Astrocyte of the hippocampus (primary cell): Measurements from ENCODE around the gene SSRP1.
"Not testable (repeated sequence)": the region's sequence is repeated elsewhere in the genome, so short reads cannot be mapped to it uniquely, and the experiment has no call there.

Experiments used
- DNase-seq: peaks from one replicate; pipeline ENCODE4 v3.0.0; 2011; ENCODE audit warnings: low read depth, low spot score

The SSRP1 gene, protein sequence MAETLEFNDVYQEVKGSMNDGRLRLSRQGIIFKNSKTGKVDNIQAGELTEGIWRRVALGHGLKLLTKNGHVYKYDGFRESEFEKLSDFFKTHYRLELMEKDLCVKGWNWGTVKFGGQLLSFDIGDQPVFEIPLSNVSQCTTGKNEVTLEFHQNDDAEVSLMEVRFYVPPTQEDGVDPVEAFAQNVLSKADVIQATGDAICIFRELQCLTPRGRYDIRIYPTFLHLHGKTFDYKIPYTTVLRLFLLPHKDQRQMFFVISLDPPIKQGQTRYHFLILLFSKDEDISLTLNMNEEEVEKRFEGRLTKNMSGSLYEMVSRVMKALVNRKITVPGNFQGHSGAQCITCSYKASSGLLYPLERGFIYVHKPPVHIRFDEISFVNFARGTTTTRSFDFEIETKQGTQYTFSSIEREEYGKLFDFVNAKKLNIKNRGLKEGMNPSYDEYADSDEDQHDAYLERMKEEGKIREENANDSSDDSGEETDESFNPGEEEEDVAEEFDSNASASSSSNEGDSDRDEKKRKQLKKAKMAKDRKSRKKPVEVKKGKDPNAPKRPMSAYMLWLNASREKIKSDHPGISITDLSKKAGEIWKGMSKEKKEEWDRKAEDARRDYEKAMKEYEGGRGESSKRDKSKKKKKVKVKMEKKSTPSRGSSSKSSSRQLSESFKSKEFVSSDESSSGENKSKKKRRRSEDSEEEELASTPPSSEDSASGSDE

DNA sequence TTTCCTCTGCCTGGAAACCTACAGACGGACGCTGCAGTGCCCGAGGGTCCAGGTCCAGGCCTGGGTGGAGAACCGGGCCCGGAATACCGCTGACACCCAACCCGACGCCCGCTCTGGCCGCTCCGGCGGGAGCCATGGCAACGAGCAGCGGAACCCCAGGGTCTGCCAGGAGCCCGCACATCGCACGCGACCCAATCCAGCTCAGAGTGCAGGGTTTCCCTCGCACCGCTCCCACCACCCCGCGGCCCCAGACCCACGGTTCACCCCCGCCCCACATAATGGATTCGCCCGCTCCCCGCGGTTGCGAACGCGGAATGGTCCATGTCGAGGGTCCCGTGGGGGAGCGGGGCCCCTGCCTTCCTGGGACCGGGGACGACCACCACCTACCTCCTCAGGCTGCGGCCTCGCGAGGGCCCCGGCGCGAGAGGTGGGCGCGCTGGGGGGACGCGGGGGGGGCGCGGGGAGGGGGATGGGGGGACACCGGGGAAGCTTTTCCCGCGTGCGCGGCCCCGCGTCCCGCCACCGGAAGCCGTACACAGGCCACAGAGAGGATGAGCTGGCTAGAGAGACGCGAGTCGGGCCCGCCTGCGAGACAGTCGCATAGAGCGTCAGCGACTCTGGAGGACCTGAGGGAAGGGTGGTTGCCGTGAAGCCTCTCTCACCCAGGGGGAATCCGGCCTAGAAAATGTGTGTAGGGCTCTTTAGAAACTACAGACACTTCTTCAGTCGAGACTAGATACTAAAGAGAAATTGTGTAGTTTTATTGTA, at the start of gene SSRP1:
Gene SSRP1, minus strand, starts transcription at position 550 of the 768 bp plus-strand sequence. CDS start 771 bp downstream, outside the sequence.
- peak; percentile 93 for DNase-seq

DNA sequence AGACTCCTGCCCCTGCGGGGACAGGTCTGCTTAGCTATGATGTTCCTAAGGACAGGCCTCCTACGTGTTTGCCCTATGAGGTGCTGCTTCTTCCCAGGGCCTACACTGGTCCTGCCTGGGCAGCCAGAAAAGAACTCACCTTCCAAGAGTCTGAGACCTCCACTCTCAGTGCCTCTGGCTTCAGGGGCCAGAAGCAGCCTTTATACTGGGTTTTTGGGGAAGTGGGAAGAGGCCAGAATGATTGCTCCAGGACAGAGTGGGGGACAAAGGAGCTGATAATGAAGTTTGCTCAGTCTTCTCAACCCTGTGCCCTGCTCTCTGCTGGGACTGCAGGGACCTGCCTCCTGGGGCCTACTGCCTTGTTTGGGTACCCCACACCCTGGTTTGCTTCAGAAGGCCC, 45.3 kb upstream of the SSRP1 start, which contains the start of gene PRG3:
Gene PRG3, minus strand, starts transcription at position 176 of the 400 bp plus-strand sequence. CDS start 442 bp downstream, outside the sequence.
- DNase-seq: no peak

DNA sequence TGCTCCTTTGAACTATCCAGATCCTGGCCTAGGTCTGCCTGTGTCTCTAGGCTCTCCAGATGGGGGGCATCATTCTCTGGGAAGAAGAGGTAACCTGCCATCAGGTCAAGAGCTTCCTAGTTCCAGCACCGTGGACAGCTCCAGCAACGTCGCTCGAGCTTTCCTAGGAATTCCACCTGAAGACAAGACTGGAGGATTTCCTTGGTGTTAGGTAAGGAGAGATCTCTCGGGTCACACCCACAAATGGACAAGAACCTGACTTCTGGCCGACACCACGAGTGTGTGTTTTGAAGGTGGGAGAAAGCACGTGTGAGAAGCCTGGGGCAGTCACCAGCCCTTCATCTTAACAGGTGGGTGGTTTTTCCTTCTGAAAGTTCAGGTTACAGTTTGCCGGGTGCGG, 44.0 kb upstream of the SSRP1 start:
- DNase-seq: peak; percentile 56

DNA sequence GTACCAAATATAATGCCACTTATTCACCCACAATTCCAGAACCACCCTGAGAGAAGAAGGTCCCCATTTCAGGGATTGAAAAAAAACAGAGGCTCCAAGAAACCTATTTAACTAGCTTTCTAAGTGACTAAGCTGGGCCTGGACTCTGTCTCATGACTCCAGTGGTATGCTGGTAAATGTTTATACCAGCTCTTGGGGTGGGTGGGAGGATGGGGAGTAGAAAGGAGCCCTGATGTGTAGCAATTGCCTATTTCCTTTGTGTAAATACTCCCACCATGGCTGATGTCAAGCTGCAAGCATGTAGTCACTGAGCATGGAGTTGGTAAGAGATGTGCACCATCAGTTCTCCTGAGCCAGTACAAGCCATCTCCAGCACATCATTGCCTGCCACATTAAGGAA, 42.5 kb upstream of the SSRP1 start:
- DNase-seq: no peak

DNA sequence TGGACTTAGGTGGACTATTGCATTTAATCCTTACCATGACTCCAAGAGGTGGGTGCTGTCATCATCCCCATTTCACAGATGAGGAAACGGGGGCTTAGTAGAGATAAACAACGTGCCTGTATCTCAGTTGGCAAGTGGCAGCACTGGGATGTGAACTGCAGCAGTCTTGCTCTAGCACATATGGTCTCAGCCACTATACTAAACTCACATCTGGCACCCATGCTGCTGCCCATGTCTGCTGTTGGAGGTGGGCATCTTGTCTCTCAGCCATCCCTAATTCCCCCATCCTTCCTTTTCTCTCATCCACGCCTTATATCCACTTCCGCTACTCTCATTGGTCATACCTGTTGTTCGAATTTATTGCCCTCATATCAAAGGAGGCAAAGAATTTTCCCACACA, 41.4 kb upstream of the SSRP1 start:
- no peak for DNase-seq

DNA sequence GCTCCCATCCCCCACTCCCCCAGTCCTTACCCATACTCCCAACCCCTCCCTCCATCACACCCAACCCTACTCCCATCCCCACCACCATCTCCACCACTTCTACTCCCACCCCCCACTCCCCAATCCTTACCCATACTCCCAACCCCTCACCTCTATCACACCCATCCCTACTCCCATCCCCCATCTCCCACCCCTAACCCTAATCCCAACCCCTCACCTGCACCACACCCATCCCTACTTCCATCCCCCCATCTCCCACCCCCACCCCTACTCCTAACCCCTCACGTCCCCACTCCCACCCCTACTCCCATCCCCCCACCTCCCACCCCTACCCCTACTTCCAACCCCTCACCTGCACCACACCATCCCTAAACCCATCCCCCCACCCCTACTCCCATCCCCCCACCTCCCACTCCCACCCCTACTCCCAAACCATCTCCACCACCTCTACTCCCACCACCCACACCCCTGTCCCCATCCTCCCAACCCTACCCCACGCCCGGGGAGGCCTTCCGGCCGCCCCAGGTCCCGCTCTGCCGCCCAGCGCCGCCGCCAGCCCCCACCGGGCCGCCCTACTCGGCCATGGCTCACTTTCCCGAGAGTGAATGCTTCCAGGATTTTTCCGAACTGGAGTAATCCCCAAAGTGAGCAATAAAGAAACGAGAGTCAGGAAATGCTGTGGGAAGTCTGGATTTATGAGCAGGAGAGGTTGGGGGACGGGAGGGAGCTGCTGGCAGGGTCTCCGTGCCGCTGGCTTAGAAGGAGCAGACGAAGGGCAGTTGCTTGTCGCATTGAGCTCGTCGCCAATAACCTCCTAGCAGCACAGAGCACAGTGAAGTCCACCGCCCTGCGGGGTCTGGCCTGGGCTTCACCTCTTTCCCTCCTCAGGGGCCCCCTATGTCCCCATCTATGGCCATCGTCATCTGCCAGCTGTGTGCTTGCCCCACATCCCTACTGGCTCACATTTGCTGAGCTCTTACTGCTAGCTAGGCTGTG, 40.7 kb upstream of the SSRP1 start:
- DNase-seq: no peak

DNA sequence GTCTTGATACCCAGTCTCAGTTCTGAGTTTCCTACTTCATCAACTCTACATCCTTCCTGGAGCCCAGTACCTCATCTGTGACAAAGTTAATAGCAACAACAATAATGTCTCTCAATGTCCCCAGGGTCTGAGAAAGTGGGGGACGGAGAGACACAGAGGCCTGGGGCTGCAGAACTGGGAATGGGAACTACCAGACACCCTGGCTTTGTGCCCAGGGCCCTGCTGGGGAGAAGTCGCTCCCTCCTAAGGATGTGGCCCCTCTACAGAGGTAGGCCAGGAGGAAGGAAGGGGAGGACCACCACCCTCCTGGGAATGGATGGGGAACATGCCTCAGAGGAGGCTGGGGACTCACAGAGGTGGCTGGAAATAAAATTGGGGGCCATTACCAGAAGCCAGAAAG, 39.8 kb upstream of the SSRP1 start:
- DNase-seq: no peak

DNA sequence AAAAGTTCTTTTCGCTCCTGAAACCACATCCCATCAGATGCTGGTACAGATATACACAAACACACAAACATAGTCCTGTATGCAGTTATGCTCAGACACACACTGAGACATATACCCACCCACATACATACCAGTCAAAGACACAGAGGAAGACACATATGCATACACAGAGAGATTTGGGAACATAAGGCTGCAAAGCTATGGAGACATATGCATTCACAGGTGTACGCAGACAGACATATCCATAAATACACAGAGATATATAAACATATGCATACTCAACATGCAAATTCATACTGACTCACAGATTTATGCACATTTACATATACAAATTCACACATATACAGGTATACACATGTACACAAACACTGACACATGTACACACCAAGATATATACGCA, 39.3 kb upstream of the SSRP1 start:
- DNase-seq: no peak

DNA sequence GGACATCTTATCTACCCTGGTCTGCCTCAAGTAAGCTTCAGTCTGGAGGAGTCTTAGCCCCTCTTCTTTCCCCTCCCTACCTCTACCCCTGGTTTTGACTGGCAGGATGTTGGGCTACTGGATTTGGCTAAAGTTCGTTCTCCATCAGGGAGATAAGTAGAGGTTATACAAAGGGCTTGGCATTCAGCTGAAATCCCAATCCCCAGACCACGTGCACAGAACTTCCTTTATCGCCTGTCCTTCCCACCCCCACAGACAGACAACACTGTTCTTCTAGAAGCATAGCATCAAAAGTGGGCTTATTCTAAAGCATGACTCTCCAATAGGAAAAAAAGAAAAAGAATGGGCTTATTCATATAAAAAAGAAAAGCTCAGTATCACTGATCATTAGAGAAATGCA, 37.5 kb upstream of the SSRP1 start:
- no peak for DNase-seq

DNA sequence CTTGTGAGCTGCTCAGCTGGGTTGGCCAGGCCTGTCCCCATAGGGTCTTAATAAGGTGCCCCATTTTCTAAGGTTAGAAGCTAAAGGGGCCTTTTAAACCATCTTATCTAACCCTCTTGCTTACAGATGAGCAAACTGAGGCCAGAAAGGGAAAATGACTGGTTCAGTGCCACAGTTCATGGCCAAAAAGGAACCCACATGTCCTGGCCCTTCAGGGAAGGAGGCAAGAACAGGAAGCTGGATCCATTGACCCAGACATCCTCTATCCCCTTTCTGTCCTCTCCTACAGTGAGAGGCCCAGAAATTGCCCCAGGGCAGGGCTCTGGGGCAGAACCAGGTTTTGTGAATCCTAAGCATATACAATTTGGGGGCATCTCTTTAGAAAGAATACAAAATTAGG, 35.2 kb upstream of the SSRP1 start:
- DNase-seq: no peak

DNA sequence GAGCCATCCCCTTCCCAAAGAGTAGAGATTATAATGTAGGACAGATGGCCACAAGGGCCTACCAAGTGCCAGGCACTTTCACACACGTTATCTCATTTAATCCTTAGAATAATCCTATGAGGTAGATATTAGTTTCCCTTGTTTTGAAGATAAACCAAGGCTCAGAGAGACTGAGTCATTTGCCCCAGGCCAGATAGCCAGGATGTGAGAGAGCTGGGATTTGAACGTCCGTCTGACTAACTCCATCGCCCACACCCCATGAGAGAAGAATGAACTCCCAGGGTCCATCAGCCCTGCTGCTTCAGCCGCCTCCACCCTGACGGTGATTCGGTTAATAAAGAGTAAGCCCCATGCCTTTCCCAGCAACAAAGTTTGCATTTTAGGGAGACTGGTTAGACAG, 34.6 kb upstream of the SSRP1 start:
- no peak for DNase-seq

DNA sequence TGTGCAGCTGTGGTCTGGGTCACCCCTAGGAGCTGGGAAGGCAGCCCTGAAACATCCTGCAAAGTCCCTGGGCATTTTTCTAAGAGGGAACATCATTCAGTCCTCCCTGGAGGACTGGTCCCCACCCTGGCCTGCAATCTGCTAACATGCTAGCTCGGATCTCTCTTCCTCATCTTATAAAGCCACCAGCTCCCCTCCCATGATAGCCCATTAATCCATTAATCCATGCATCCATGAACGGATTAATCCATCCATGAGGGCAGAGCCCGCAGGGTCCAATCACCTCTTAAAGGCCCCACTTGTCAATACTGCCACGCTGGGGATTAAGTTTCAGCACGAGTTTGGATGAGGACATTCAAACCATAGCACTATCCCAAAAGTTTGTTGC, 33.1 kb upstream of the SSRP1 start:
- no peak for DNase-seq

DNA sequence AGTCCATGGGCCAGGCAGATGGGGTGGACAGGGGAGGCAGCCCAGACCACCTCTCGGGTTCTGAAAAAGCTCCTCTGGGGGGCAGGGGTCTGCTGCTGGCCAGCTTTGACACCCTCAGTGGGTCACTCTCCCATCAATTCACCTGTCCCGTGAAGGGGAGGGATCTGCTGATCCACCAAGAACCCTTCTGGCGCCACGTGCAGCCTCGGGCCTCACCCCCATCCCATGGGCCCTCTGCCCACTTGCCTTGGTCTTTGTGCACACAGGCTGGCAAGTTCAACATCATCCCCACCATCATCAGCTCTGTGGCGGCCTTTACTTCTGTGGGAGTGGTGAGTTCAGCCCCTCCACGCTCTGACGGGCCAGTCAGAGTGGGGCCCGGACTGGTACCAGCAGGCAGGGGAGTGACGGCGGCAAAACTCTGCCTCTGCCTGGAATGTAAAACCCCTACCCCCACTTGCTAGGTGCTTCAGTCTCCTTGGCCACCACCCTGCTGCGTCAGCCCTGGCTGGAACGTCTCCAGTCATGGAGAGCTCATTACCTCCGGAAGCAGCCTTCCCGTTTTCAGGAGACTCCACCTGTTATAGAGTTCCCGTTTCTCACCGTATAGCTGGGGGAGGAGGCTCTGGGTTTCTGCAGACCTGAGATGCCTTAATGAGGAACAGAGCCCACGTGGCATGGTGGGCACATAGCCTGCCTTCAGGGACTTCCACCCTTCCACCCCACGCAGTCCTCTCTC, 32.6 kb upstream of the SSRP1 start:
- DNase-seq: no peak

DNA sequence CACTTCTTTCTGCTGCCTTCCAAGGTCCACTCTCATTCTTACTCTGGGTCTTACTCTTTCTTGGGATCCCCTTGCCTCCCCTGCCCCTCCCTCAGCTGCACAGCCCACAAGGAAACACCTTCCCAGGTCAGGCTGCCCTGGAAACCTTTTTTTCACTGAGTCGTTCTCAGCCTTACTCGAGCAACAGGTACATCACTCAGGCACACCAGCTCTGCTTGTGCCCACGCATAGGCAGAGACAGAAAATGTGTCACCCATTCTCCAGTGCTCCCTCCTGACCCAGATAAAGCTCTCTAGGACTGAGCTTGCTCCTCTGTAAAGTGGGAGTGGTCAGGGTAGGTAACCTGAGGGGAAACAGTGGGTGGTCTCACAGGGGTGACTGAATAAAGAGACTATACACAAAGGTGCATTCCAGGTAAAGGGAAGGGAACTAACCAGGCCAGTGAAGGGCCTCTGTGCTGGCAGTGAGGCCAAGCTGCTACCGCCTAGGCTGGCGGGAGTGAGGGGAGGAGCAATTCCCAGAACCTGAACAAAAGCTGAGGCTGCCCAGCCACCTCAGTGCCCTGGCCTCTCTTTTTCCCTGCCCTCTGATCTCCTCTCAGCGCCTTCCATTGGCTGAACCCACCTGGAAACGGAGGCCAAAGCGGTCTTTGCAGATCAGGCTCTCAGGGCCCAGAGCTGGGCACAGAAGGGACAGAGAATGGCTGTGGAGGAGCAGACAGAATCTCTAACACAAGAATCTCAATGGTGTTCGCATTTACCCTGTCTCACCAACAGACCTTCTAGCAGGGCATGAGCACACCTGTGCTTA, 29.4 kb upstream of the SSRP1 start:
- DNase-seq: no peak

DNA sequence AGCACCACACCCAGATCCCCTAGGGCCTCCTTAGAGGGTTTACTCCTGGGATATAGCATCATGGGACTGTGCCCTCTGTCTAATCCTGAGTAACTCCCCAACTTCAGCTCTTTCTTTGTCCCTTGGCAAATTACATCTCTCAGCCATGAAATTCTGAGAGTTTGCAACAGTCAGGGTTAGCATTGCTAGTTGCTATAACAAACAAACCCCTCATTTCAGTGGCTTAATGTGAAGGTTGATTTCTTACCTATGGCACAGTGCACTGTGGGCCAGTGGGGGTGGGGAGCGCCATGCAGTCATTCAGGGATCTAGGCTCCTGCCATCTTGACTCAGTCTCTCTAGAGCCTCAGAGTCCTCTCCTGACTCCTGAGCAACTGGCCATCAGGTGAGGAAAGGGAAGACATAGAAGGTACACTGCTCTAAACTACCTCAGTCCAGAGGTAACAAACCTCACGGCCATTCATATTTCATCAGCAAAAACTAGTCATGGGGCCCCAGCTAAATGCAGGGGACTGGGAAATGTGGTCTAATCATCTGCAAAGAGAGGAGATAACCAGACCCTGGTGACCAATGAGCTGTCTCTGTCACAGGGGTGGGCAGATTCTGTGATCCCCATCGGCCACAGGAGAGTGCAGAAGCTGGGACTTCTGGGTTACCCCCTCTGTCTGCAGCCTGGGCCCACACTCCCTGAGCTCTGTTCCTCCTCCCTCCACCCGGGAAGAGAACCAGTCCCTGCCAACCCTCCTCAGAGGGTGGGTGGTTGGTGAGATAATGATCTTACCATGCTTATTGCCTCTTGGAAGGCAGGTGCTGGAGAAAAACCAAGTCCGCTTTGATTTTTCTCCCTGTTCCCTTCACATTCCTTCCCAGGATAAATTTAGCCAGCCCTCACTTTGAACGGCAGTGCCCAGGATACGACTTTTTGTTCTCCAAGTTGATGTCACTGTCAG, 27.7 kb upstream of the SSRP1 start:
- no peak for DNase-seq

DNA sequence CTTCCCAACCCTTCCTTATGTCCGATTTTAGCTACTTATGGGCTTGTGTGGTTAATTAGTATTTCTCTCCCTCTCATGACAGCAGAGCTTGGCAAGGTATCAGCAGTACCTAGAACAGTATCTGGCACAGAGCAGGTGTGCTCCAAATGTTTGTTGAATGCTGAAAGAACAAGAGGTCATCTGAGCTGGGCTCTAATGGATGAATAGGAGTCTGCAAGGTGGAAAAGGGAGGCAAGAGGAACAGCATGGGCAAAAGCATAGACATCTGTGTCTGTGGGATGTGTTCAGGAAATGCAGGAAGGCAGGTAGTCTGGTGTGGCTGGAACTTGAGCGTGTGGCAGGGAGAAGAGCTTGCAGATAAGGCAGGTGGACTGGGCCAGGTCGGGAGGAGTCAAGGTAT, 26.2 kb upstream of the SSRP1 start:
- DNase-seq: no peak

DNA sequence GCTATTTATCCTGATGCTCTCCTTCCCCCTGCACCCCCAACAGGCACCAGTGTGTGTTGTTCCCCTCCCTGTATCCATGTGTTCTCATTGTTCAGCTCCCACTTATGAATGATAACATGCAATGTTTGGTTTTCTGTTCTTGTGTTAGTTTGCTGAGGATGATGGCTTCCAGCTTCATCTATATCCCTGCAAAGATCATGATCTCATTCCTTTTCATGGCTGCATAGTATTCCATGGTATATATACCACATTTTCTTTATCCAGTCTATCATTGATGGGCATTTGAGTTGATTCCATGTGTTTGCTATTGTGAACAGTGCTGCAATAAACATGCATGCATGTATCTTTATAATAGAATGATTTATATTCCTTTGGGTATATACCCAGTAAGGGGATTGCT, 25.7 kb upstream of the SSRP1 start:
- not testable (repeated sequence) for DNase-seq

DNA sequence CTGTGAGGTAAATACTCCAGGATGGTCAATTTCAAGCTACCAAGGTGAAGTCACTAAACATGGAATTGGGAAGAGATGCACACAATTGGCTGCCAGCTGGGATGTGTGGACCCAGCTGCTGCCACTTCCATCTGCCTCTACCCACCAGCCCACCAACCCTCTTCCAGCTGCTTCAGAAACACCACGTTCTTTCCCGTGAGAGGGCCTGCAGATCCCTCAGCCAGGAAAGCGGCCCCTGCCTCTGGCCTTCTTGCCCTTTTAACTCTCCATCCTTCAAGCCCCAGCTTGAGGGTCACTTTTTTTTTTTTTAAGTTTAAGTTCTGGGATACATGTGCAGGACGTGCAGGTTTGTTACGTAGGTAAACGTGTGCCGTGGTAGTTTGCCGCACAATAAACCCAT, 25.3 kb upstream of the SSRP1 start:
- no peak for DNase-seq
